B cell (primary cell): Measurements from ENCODE around the gene RNU4-1. TPM values are rescaled to one million over a fixed set of nuclear protein-coding genes. Genes with fewer than 3 reads are reported as not detected.

ENCODE experiments used
- ATAC-seq: fragments of 200-7000 bp; cut with Tn5 transposase; one replicate; pipeline ENCODE4 v1.10.0; 2021; ENCODE audit warnings: low read depth, mild to moderate bottlenecking, moderate number of reproducible peaks, moderate library complexity
- CTCF ChIA-PET: fragments of 350-600 bp; sonication (Branson Sonifier 250); formaldehyde crosslinking; loops from one replicate; lab custom pipeline; 2021; ENCODE audit warnings: antibody characterized with exemption, inconsistent platforms; lab: Charles Lee
- POLR2A ChIA-PET: fragments of 350-600 bp; sonication (Branson Sonifier 250); formaldehyde crosslinking; loops from one replicate; lab custom pipeline; 2021; ENCODE audit warnings: antibody characterized with exemption; lab: Charles Lee
- DNase-seq: peaks from one replicate; pipeline ENCODE4 v3.0.0; 2013
- H2AFZ ChIP-seq: 2 replicates; pipeline ENCODE4 v1.6.1; 2012; ENCODE audit warnings: mild to moderate bottlenecking, low read depth, low read length; ENCODE audit not compliant: insufficient read depth, poor library complexity, severe bottlenecking
- H3K27ac ChIP-seq, 2 donors: 1 replicate in 1 of 2; 2 replicates in 1 of 2; pipeline ENCODE4 v1.5.1; 2012 to 2013; ENCODE audit warnings: low read length in 2 of 2, mild to moderate bottlenecking in 2 of 2, moderate library complexity in 1 of 2
- H3K27me3 ChIP-seq, 4 experiments: fragments of 200-600 bp in 1 of 4; sonication (generic) in 1 of 4; replicated peaks in 1 of 4; 1 replicate in 2 of 4; 2 replicates in 2 of 4; pipeline versions ENCODE4 v1.6.1 to v1.7.0; 2013 to 2016; ENCODE audit warnings: low read length in 3 of 4, mild to moderate bottlenecking in 2 of 4, mixed read lengths in 1 of 4, moderate library complexity in 1 of 4; ENCODE audit not compliant: insufficient read depth in 4 of 4, control insufficient read depth in 3 of 4; ENCODE audit errors: control extremely low read depth in 1 of 4
- H3K36me3 ChIP-seq, 2 experiments: replicated peaks in 1 of 2; 1 replicate in 1 of 2; 2 replicates in 1 of 2; pipeline versions ENCODE4 v1.6.1 to v1.7.1; 2013; ENCODE audit warnings: low read length in 1 of 2; ENCODE audit not compliant: insufficient read depth in 2 of 2, control insufficient read depth in 1 of 2; ENCODE audit errors: control extremely low read depth in 1 of 2, extremely low read depth in 1 of 2
- H3K4me1 ChIP-seq, 2 donors: fragments of 200-600 bp in 1 of 2; sonication (generic) in 1 of 2; 1 replicate in 1 of 2; 2 replicates in 1 of 2; pipeline versions ENCODE4 v1.5.1 to v1.6.1; 2013 to 2017; ENCODE audit warnings: low read length in 2 of 2; ENCODE audit not compliant: control insufficient read depth in 2 of 2, insufficient read depth in 2 of 2
- H3K4me2 ChIP-seq: replicated peaks from 2 replicates; pipeline ENCODE3; 2012; ENCODE audit warnings: mild to moderate bottlenecking, low read depth, low read length; ENCODE audit not compliant: poor library complexity, severe bottlenecking
- H3K4me3 ChIP-seq, 5 experiments: fragments of 200-600 bp in 1 of 5; sonication (generic) in 1 of 5; 1 replicate in 3 of 5; 2 replicates in 2 of 5; pipeline versions ENCODE4 v1.5.1 to v1.7.0; 2011 to 2016; ENCODE audit warnings: low read length in 4 of 5, mild to moderate bottlenecking in 4 of 5, low read depth in 2 of 5, control low read depth in 1 of 5, moderate library complexity in 1 of 5; ENCODE audit not compliant: insufficient read depth in 1 of 5; ENCODE audit errors: control extremely low read depth in 1 of 5, extremely low read depth in 1 of 5
- H3K79me2 ChIP-seq: fragments of 200-600 bp; sonication (generic); one replicate; pipeline ENCODE4 v1.6.0; 2016; ENCODE audit warnings: low read length; ENCODE audit not compliant: control insufficient read depth, insufficient read depth
- H3K9ac ChIP-seq: fragments of 200-600 bp; sonication (generic); 2 replicates; pipeline ENCODE4 v1.6.1; 2017; ENCODE audit warnings: mild to moderate bottlenecking, low read length, moderate library complexity
- H3K9me3 ChIP-seq, 3 donors: one replicate each; pipeline versions ENCODE4 v1.6.1 to v1.7.1; 2013; ENCODE audit warnings: low read length in 2 of 3; ENCODE audit not compliant: control insufficient read depth in 2 of 3, insufficient read depth in 1 of 3; ENCODE audit errors: control extremely low read depth in 1 of 3
- H4K20me1 ChIP-seq: 2 replicates; pipeline ENCODE4 v1.6.0; 2012; ENCODE audit warnings: mild to moderate bottlenecking, low read length; ENCODE audit not compliant: insufficient read depth, control insufficient read depth, poor library complexity, severe bottlenecking
- H3K27ac Mint-ChIP-seq: one replicate; pipeline ENCODE4 v1.8.0; 2021; ENCODE audit warnings: mixed read lengths
- H3K27me3 Mint-ChIP-seq: one replicate; pipeline ENCODE4 v1.8.0; 2021; ENCODE audit warnings: mixed read lengths
- H3K4me1 Mint-ChIP-seq: one replicate; pipeline ENCODE4 v1.8.0; 2021; ENCODE audit warnings: mixed read lengths
- H3K4me3 Mint-ChIP-seq: one replicate; pipeline ENCODE4 v1.8.0; 2021; ENCODE audit warnings: mixed read lengths
- H3K9me3 Mint-ChIP-seq: one replicate; pipeline ENCODE4 v1.8.0; 2022; ENCODE audit warnings: mixed read lengths; ENCODE audit not compliant: insufficient read depth
- EZH2 ChIP-seq: IDR thresholded peaks from 2 replicates; pipeline ENCODE4 v1.6.1; 2012; ENCODE audit warnings: borderline replicate concordance, low read depth, mild to moderate bottlenecking, moderate library complexity, low read length; ENCODE audit not compliant: insufficient read depth, poor library complexity, severe bottlenecking
- WGBS: methylation state at CpG from one replicate; pipeline ENCODE4 v1.1.5; 2013; ENCODE audit warnings: missing lambda C conversion rate; ENCODE audit not compliant: insufficient coverage; 5-methylcytosine and 5-hydroxymethylcytosine counted together
- intact Hi-C: fragments of 100-400 bp; cut with micrococcal nuclease; formaldehyde crosslinking; loops from one replicate; pipeline ENCODE4 v1.10.0; 2022
- polyA plus RNA-seq: library from polyadenylated mRNA; depleted of rRNA; stranded (reverse); fragments of >200 nt; gene quantifications from 2 replicates; pipeline ENCODE4 v1.2.3, GENCODE V29; 2012
- total RNA-seq, 2 donors: library from RNA; stranded (reverse); fragments of 120-200 nt in 1 of 2; gene quantifications; 1 replicate in 1 of 2; 2 replicates in 1 of 2; pipeline versions ENCODE4 v1.2.3 to v1.2.4, GENCODE V29; 2013 to 2022
- TF ChIP-seq, protein P1 (sequence below): fragments of 200-600 bp; IDR thresholded peaks from one replicate; pipeline ENCODE4 v1.8.0; 2022; ENCODE audit warnings: antibody characterized with exemption, mild to moderate bottlenecking

Gene RNU4-1
- total and polyA plus RNA-seq, 2 donors (not counting 1 experiment from before 2014, with no cell fraction given): 3,269 TPM; not detected in 1

- no peaks in the 10 kb centered on the region for H3K9me3 ChIP-seq
- no peak overlapping the region for H3K4me3 Mint-ChIP-seq
- H3K27ac ChIP-seq: no peak overlapping the region
- CTCF ChIA-PET: interaction anchor here (0.6 to 11.9 kb wide), 4 partner anchors 13 to 140 kb away, joined by 3 to 313 read pairs (median 4); partner anchors contain the start of gene RNU4-1
- no peak overlapping the region for H2AFZ ChIP-seq
- intact Hi-C loops: no loop called here
- H3K4me1 Mint-ChIP-seq: peaks cover 24% of the 10 kb centered on the region
- H3K27me3 ChIP-seq: peaks cover 0 to 63% (median 32%) of the 10 kb centered on the region in 4 experiments
- H3K9me3 Mint-ChIP-seq: no peaks in the 10 kb centered on the region
- peak overlapping the region in 1 of 5 experiments; percentile 56 for H3K4me3 ChIP-seq
- H3K9ac ChIP-seq: no peak overlapping the region
- H4K20me1 ChIP-seq: peaks cover 5% of the 10 kb centered on the region
- POLR2A ChIA-PET: interaction anchor here (0.7 kb wide), 1 partner anchor 34 kb away, joined by 3 read pairs; no protein-coding TSS in a partner anchor
- ATAC-seq (no peak), DNase-seq (no peak)
- no peak overlapping the region for H3K4me2 ChIP-seq
- no peaks in the 10 kb centered on the region for H3K79me2 ChIP-seq
- H3K27ac Mint-ChIP-seq: no peak overlapping the region
- WGBS: 73% methylated on average over 8 of the region's 10 CpGs
- H3K4me1 ChIP-seq: peaks cover 28 to 35% of the 10 kb centered on the region in 2 donors
- peaks cover 46% of the 10 kb centered on the region for H3K27me3 Mint-ChIP-seq
- TF ChIP-seq, protein P1, sequence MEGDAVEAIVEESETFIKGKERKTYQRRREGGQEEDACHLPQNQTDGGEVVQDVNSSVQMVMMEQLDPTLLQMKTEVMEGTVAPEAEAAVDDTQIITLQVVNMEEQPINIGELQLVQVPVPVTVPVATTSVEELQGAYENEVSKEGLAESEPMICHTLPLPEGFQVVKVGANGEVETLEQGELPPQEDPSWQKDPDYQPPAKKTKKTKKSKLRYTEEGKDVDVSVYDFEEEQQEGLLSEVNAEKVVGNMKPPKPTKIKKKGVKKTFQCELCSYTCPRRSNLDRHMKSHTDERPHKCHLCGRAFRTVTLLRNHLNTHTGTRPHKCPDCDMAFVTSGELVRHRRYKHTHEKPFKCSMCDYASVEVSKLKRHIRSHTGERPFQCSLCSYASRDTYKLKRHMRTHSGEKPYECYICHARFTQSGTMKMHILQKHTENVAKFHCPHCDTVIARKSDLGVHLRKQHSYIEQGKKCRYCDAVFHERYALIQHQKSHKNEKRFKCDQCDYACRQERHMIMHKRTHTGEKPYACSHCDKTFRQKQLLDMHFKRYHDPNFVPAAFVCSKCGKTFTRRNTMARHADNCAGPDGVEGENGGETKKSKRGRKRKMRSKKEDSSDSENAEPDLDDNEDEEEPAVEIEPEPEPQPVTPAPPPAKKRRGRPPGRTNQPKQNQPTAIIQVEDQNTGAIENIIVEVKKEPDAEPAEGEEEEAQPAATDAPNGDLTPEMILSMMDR: no peak
- TF ChIP-seq EZH2: no peak
- H3K36me3 ChIP-seq: no peaks in the 10 kb centered on the region
These were observed 30.8 kb downstream of the RNU4-1 start for GRCh38 chr12:120261951-120262851.

DNA sequence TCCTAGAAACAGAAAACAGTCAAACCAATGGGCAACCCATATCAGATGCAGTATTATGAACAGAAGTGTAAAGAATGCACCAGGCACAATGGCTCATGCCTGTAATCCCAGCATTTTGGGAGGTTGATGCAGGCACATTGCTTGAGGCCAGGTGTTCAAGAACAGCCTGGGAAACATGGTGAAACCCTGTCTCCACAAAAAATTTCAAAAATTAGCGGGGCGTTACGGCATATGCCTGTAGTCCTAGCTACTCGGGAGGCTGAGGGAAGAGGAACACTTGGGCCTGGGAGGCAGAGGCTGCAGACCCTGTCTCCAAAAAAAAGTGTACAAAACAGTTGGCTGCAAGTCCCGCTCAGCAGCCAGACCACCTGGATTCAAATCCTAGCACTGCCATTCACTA is 32.4 kb downstream of the RNU4-1 start:
- Histone ChIP-seq H2AFZ (no peak overlapping the region), H3K79me2 (no peaks in the 10 kb centered on the region), H3K9ac (no peak overlapping the region), H3K4me3 (no peak overlapping the region), H3K27ac (no peak overlapping the region), H3K9me3 (no peaks in the 10 kb centered on the region), H4K20me1 (peaks cover 5% of the 10 kb centered on the region), H3K36me3 (no peaks in the 10 kb centered on the region), H3K4me1 (peaks cover 22 to 30% of the 10 kb centered on the region in 2 donors), H3K27me3 (peaks cover 0 to 73% (median 32%) of the 10 kb centered on the region in 4 experiments), H3K4me2 (no peak overlapping the region)
- no peak overlapping the region for H3K4me3 Mint-ChIP-seq
- POLR2A ChIA-PET: interaction anchor here (1.3 kb wide), 1 partner anchor 22 kb away, joined by 3 read pairs; no protein-coding TSS in a partner anchor
- H3K4me1 Mint-ChIP-seq: peaks cover 19% of the 10 kb centered on the region
- no peaks in the 10 kb centered on the region for H3K9me3 Mint-ChIP-seq
- H3K27ac Mint-ChIP-seq: no peak overlapping the region
- WGBS: 98% methylated on average over 5 of the region's 5 CpGs
- CTCF ChIA-PET: interaction anchor here (11.9 kb wide), 1 partner anchor 33 kb away, joined by 313 read pairs; no protein-coding TSS in a partner anchor
- ATAC-seq (no peak), DNase-seq (no peak)
- TF ChIP-seq EZH2: no peak
- TF ChIP-seq, protein P1: no peak
- intact Hi-C loops: no loop called here
- H3K27me3 Mint-ChIP-seq: peaks cover 49% of the 10 kb centered on the region
